ENCODE results near the gene RSPH6A. TPM values are rescaled to one million over a fixed set of nuclear protein-coding genes. Genes with fewer than 3 reads are reported as not detected.

Gene RSPH6A
- total and polyA plus RNA-seq, 2 experiments from 2014 or later, result not detected

GRCh38 chr19:45777395-45777961 lies 37.6 kb downstream of the RSPH6A start:
- no peaks in the 10 kb centered on the region for H3K9me2 ChIP-seq (ENCODE audit: insufficient read depth)
- no peak overlapping the region for H3K4me2 ChIP-seq (ENCODE audit: unreplicated experiment)
- no peaks in the 10 kb centered on the region for H3K9me3 ChIP-seq (ENCODE audit: low read depth)
- peaks cover 6% of the 10 kb centered on the region; the same call in 1 of the 2 replicates for H3F3A ChIP-seq (ENCODE audit: insufficient read depth)
- no peak overlapping the region for H3K9ac ChIP-seq
- H3K27ac ChIP-seq, result no peak overlapping the region
- no peaks in the 10 kb centered on the region for H4K20me1 ChIP-seq (ENCODE audit: insufficient read depth)
- H3K79me2 ChIP-seq (ENCODE audit: insufficient read depth), result no peaks in the 10 kb centered on the region
- no peak for DNase-seq
- H3K4me1 ChIP-seq (ENCODE audit: insufficient read depth), result peaks cover 5% of the 10 kb centered on the region
- no peaks in the 10 kb centered on the region for H3K27me3 ChIP-seq (replicated peaks; ENCODE audit: insufficient read depth)
- H2AFZ ChIP-seq, result no peak overlapping the region
- no peak for TF ChIP-seq EZH2phosphoT487 (IDR thresholded peaks at IDR 0.05; ENCODE audit: insufficient read depth, low read depth)
- no peak for TF ChIP-seq EZH2 (IDR thresholded peaks at IDR 0.05; ENCODE audit: insufficient read depth, poor library complexity, severe bottlenecking)
- in situ Hi-C loops (cut with MboI), result no loop called here
- H3K36me3 ChIP-seq (ENCODE audit: low read depth), result peaks cover 8% of the 10 kb centered on the region; the same call in 1 of the 2 replicates
- H3K4me3 ChIP-seq, result no peak overlapping the region
- 94 to 95% methylated on average over 33 to 34 of the region's 34 CpGs for whole genome bisulfite sequencing, 2 experiments (ENCODE audit: low coverage in 1 of 2, low lambda C conversion rate in 2 of 2, missing lambda C conversion rate in 2 of 2)

DNA sequence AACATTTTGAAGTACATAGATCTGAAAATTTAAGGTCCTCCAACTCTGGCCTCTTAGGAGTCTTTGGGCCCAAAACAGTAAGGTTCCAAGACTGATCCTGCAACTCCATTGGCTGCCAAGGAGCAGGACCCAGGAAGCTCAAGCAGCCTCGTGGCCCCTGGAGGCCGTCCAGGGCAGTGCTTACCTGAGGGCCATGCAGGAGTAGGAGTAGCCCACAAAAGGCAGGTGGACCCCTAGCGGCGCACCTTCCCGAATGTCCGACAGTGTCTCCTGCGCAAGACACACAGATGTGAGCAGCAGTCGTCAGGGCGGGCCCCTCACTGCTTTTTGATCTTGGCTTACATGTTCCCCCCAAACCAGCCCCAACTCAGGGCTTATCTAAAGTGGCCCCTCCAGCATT lies 40.3 kb downstream of the RSPH6A start:
- Histone ChIP-seq H3K4me3 (no peak overlapping the region), H3K79me2 (ENCODE audit: insufficient read depth) (no peaks in the 10 kb centered on the region), H4K20me1 (ENCODE audit: insufficient read depth) (no peaks in the 10 kb centered on the region), H2AFZ (no peak overlapping the region), H3K9me3 (ENCODE audit: low read depth) (no peaks in the 10 kb centered on the region), H3K9me2 (ENCODE audit: insufficient read depth) (no peaks in the 10 kb centered on the region), H3K9ac (no peak overlapping the region), H3F3A (ENCODE audit: insufficient read depth) (peaks cover 14% of the 10 kb centered on the region), H3K4me2 (ENCODE audit: unreplicated experiment) (no peak overlapping the region), H3K27me3 (replicated peaks; ENCODE audit: insufficient read depth) (no peaks in the 10 kb centered on the region), H3K27ac (no peak overlapping the region), H3K4me1 (ENCODE audit: insufficient read depth) (no peaks in the 10 kb centered on the region), H3K36me3 (ENCODE audit: low read depth) (peaks cover 8% of the 10 kb centered on the region; the same call in 1 of the 2 replicates)
- in situ Hi-C loops (cut with MboI), result no loop called here
- TF ChIP-seq EZH2phosphoT487 (IDR thresholded peaks at IDR 0.05; ENCODE audit: insufficient read depth, low read depth) (no peak), EZH2 (IDR thresholded peaks at IDR 0.05; ENCODE audit: insufficient read depth, poor library complexity, severe bottlenecking) (no peak)
- WGBS, 2 experiments (ENCODE audit: low coverage in 1 of 2, low lambda C conversion rate in 2 of 2, missing lambda C conversion rate in 2 of 2), result 90 to 94% methylated on average over 7 to 9 of the region's 9 CpGs
- no peak for DNase-seq

- Histone ChIP-seq H3K27me3 (replicated peaks; ENCODE audit: insufficient read depth) (no peaks in the 10 kb centered on the region), H3K9me2 (ENCODE audit: insufficient read depth) (no peaks in the 10 kb centered on the region), H3K27ac (no peak overlapping the region), H3K4me3 (no peak overlapping the region), H3K4me2 (ENCODE audit: unreplicated experiment) (no peak overlapping the region), H3K9me3 (ENCODE audit: low read depth) (no peaks in the 10 kb centered on the region), H3K79me2 (ENCODE audit: insufficient read depth) (no peaks in the 10 kb centered on the region), H2AFZ (no peak overlapping the region), H3F3A (ENCODE audit: insufficient read depth) (peaks cover 16% of the 10 kb centered on the region), H3K4me1 (ENCODE audit: insufficient read depth) (no peaks in the 10 kb centered on the region), H3K36me3 (ENCODE audit: low read depth) (peaks cover 8% of the 10 kb centered on the region; the same call in 1 of the 2 replicates), H3K9ac (no peak overlapping the region), H4K20me1 (ENCODE audit: insufficient read depth) (no peaks in the 10 kb centered on the region)
- no peak for DNase-seq
- in situ Hi-C loops (cut with MboI), result no loop called here
- TF ChIP-seq EZH2 (IDR thresholded peaks at IDR 0.05; ENCODE audit: insufficient read depth, poor library complexity, severe bottlenecking) (no peak), EZH2phosphoT487 (IDR thresholded peaks at IDR 0.05; ENCODE audit: insufficient read depth, low read depth) (no peak)
- 52 to 77% methylated on average over 2 of the region's 2 CpGs for WGBS, 2 experiments (ENCODE audit: low coverage in 1 of 2, low lambda C conversion rate in 2 of 2, missing lambda C conversion rate in 2 of 2)
Measured at GRCh38 chr19:45773384-45773783, 41.7 kb downstream of the RSPH6A start.

GRCh38 chr19:45772912-45773311 lies 42.2 kb downstream of the RSPH6A start:
- Histone ChIP-seq H3K4me3 (no peak overlapping the region), H4K20me1 (ENCODE audit: insufficient read depth) (no peaks in the 10 kb centered on the region), H3K79me2 (ENCODE audit: insufficient read depth) (no peaks in the 10 kb centered on the region), H3K4me2 (ENCODE audit: unreplicated experiment) (no peak overlapping the region), H3K36me3 (ENCODE audit: low read depth) (peaks cover 5% of the 10 kb centered on the region; the same call in 1 of the 2 replicates), H3K9ac (no peak overlapping the region), H3K4me1 (ENCODE audit: insufficient read depth) (no peaks in the 10 kb centered on the region), H3K27me3 (replicated peaks; ENCODE audit: insufficient read depth) (no peaks in the 10 kb centered on the region), H3K9me3 (ENCODE audit: low read depth) (no peaks in the 10 kb centered on the region), H3K27ac (no peak overlapping the region), H3F3A (ENCODE audit: insufficient read depth) (peaks cover 16% of the 10 kb centered on the region), H2AFZ (no peak overlapping the region), H3K9me2 (ENCODE audit: insufficient read depth) (no peaks in the 10 kb centered on the region)
- DNase-seq, result no peak
- in situ Hi-C loops (cut with MboI), result no loop called here
- WGBS, 2 experiments (ENCODE audit: low coverage in 1 of 2, low lambda C conversion rate in 2 of 2, missing lambda C conversion rate in 2 of 2), result 97 to 98% methylated on average over 3 of the region's 3 CpGs
- TF ChIP-seq EZH2phosphoT487 (IDR thresholded peaks at IDR 0.05; ENCODE audit: insufficient read depth, low read depth) (no peak), EZH2 (IDR thresholded peaks at IDR 0.05; ENCODE audit: insufficient read depth, poor library complexity, severe bottlenecking) (no peak)

Measured in GM23248 (cell line).